ACHN (cell line): ENCODE measurements around the gene SCN4A.

Source experiments
- DNase-seq: peaks from one replicate; pipeline ENCODE4 v3.0.0-alpha.2; 2015
- in situ Hi-C: cut with HindIII; loops from 2 replicates; pipeline ENCODE4 v1.10.0; 2017; ENCODE audit warnings: low sequenced_read_pairs, low pct_ligation_motif_present, low pct_unique_long_range_greater_than_20kb

SCN4A gene

DNA sequence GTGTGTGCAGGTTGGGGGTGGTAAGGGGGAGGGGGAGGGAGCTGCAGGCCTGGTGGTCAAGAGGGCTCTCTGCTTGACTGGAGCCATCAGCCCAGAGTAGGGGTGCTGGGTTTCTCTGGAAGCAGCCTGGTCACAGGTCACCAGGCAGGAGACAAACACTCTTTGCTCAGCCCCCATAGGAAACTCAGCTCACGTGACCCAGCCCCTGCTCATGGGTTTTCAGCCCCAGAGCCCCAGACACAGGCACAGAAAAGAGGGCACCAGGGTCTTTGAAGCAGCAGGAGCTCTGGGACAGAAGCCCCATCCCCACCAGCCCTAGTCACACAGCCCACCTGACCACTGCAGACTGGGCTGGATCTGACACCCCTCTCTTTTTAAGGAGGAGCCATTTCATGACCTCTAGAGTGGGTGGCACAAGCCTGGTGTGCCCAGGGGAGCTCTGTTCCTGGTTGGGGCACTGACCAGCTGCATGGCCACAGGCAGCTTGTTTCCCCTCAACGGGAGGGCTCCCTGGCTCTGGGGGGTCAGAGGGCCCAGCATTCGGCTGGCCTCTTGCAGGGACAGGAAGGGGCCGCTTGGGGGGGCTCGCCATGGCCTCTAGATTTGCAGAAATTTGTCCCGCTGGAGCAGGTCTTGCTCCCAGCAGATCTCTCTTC is 26.8 kb downstream of the SCN4A start:
- no peak for DNase-seq
- in situ Hi-C loops = no loop called here

GRCh38 chr17:63944736-63945499 is 27.8 kb downstream of the SCN4A start:
- in situ Hi-C loops = no loop called here
- DNase-seq = no peak

DNA sequence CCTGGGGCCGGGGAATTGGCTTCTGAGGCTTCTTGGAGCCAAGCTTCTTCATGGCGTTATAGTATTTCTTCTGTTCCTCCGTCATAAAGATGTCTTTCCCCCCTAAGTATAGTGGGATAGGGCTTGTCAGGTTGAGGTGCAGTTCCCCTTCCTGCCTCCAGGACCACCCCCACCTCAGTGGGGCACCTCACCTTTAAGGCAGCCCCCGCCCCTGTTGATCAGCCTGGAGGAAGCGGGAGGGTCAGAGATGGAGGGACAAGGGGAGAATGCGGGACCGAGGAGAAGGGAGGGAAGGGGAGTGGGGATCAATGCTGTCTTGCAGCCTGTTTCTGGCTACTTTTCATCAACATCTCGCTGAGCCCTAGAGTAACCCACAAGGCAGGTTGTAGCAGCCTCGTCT is 29.0 kb downstream of the SCN4A start:
- DNase-seq = no peak
- in situ Hi-C loops = no loop called here

GRCh38 chr17:63942309-63942985 is 30.3 kb downstream of the SCN4A start:
- in situ Hi-C loops = no loop called here
- DNase-seq = no peak

DNA sequence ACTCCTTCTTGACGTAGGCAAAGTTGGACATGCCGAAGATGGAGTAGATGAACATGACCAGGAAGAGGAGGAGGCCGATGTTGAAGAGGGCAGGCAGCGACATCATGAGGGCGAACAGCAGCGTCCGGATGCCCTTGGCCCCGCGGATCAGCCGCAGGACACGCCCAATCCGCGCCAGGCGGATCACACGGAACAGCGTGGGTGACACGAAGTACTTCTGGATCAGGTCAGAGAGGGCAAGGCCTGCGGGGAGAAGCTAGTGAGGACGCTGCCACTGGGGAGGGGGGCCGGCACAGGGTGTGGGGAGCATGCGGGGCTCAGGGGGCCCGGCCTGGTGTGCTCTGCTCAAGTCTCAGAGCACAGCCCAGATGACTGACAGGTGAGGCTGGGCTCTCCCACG is 31.0 kb downstream of the SCN4A start:
- no peak for DNase-seq
- in situ Hi-C loops = no loop called here

DNA sequence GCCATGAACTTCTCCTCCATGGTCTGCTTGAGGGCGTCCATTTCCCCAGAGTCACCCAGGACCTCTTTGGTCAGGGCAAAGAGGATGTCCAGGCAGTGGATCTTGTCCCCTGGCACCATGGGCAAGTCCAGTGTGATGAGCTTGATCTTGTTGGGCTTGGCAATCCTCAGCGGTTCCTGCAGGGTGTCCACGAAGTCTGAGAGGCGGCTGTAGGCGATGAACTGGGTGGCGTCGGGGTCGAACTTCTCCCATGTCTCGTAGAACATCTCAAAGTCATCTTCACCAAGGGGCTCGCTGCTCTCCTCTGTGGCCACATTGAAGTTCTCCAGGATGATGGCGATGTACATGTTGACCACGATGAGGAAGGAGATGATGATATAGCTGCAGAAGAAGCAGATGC is 31.6 kb downstream of the SCN4A start:
- DNase-seq = no peak
- in situ Hi-C loops = no loop called here

GRCh38 chr17:63940584-63940983 is 32.1 kb downstream of the SCN4A start:
- in situ Hi-C loops = no loop called here
- no peak for DNase-seq

- in situ Hi-C loops = no loop called here
- DNase-seq = no peak
Observed at GRCh38 chr17:63939884-63940283, 32.8 kb downstream of the SCN4A start.

- DNase-seq = no peak
- in situ Hi-C loops = no loop called here
Observed at GRCh38 chr17:63939401-63939800, 33.3 kb downstream of the SCN4A start.

GRCh38 chr17:63937920-63938319 is 34.8 kb downstream of the SCN4A start:
- DNase-seq = no peak
- in situ Hi-C loops = no loop called here

GRCh38 chr17:63937319-63937718 is 35.4 kb downstream of the SCN4A start:
- in situ Hi-C loops = no loop called here
- no peak for DNase-seq

- no peak for DNase-seq
- in situ Hi-C loops = no loop called here
Observed at GRCh38 chr17:63934183-63935112, 38.3 kb downstream of the SCN4A start.

- DNase-seq = no peak
- in situ Hi-C loops = no loop called here
Observed at GRCh38 chr17:63933598-63933997, 39.1 kb downstream of the SCN4A start.

GRCh38 chr17:63932721-63933120 is 40.0 kb downstream of the SCN4A start:
- no peak for DNase-seq
- in situ Hi-C loops = no loop called here

DNA sequence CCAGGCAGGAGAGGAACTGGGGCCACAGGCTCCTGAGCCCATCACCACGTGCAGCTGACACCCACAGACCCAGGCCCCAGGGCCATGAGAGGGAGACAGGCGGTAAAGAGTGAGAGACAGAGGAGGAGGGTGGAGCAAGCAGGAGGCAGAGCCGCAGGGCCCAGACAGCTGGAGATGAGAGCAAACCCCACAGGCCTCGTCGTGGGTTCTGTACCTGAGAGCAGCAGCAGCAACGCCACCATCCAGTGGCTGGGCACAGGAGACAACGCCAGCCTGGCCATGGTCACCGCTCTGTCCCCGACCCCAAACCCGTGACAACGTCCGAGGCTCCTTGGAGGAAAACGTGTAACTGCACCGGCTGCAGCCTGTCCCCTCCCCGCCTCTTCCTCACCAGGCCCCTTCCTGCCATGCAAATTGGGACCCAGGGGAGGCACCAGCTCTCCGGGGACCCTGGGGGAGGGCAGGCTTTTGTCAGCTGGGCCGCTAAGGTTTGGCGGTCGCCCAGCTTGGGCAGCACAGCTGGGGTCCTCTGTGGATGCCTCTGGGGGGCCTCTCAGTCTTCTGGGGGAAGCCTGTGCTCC is 40.6 kb downstream of the SCN4A start, which contains the start of gene CD79B:
CD79B (minus strand) TSS at position 351 of the 581 bp plus-strand sequence; CDS start at position 281, 70 bp downstream.
- in situ Hi-C loops = no loop called here
- no peak for DNase-seq

- in situ Hi-C loops = no loop called here
- no peak for DNase-seq
Observed at GRCh38 chr17:63930951-63931575, 41.7 kb downstream of the SCN4A start.

- in situ Hi-C loops = no loop called here
Observed at GRCh38 chr17:63929860-63930766, 42.6 kb downstream of the SCN4A start.

More at GRCh38 chr17:63929860-63930766, 42.6 kb downstream of the SCN4A start:
- no peak for DNase-seq
